H1 (cell line): Measurements from ENCODE around the gene SNX32. TPM values are rescaled to one million over a fixed set of nuclear protein-coding genes. Genes with fewer than 3 reads are reported as not detected.

Source experiments
- CTCF ChIA-PET: fragments of 300-600 bp; sonication (Branson Sonifier 250); formaldehyde crosslinking; loops from one replicate; lab custom pipeline; 2021; ENCODE audit not compliant: partially characterized antibody; lab: Charles Lee
- POLR2A ChIA-PET: fragments of 300-600 bp; sonication (Branson Sonifier 250); formaldehyde crosslinking; loops from one replicate; lab custom pipeline; 2021; ENCODE audit warnings: inconsistent platforms; ENCODE audit not compliant: partially characterized antibody; lab: Charles Lee
- DNase-seq, 2 experiments: peaks; one replicate each; pipeline versions ENCODE4 v3.0.0 to v3.0.0-alpha.2; 2010 to 2022; ENCODE audit warnings: low spot score in 2 of 2, low read depth in 1 of 2, mixed read lengths in 1 of 2
- FAIRE-seq: peaks from 2 replicates; lab custom pipeline; 2011; peaks lifted over from hg19 to GRCh38; lab: Jason Lieb, UNC
- H2AFZ ChIP-seq: 2 replicates; pipeline ENCODE4 v1.8.1; 2012; ENCODE audit warnings: low read length, inconsistent platforms
- H2AK5ac ChIP-seq: 2 replicates; pipeline ENCODE4 v1.6.1; 2013; ENCODE audit warnings: low read depth, low read length
- H2BK120ac ChIP-seq: replicated peaks from 2 replicates; pipeline ENCODE3; 2013; ENCODE audit warnings: low read depth, low read length, inconsistent platforms
- H2BK12ac ChIP-seq: 2 replicates; pipeline ENCODE4 v1.6.1; 2013; ENCODE audit warnings: low read depth, low read length
- H2BK15ac ChIP-seq: 2 replicates; pipeline ENCODE4 v1.6.1; 2013; ENCODE audit warnings: low read length
- H2BK20ac ChIP-seq: 2 replicates; pipeline ENCODE4 v1.6.1; 2013; ENCODE audit warnings: low read length
- H2BK5ac ChIP-seq: 2 replicates; pipeline ENCODE4 v1.6.1; 2013; ENCODE audit warnings: low read depth, low read length
- H3K14ac ChIP-seq: 2 replicates; pipeline ENCODE4 v1.6.1; 2013; ENCODE audit warnings: inconsistent platforms; ENCODE audit not compliant: insufficient read length
- H3K18ac ChIP-seq: 2 replicates; pipeline ENCODE4 v1.6.1; 2013; ENCODE audit warnings: low read length; ENCODE audit errors: extremely low read depth
- H3K23ac ChIP-seq: 2 replicates; pipeline ENCODE4 v1.6.1; 2013; ENCODE audit warnings: inconsistent platforms; ENCODE audit not compliant: insufficient read length
- H3K23me2 ChIP-seq: 2 replicates; pipeline ENCODE4 v1.6.1; 2013; ENCODE audit warnings: low read depth, low read length
- H3K27ac ChIP-seq: 2 replicates; pipeline ENCODE4 v1.6.1; 2011; ENCODE audit warnings: low read depth, low read length, inconsistent platforms
- H3K27me3 ChIP-seq, 4 experiments: replicated peaks in 1 of 4; 1 replicate in 1 of 4; 2 replicates in 3 of 4; pipeline versions ENCODE4 v1.6.1 to v1.8.1; 2011 to 2013; ENCODE audit warnings: low read length in 3 of 4, mild to moderate bottlenecking in 3 of 4, inconsistent platforms in 2 of 4, mixed read lengths in 2 of 4, moderate library complexity in 1 of 4; ENCODE audit not compliant: control insufficient read depth in 3 of 4, insufficient read depth in 3 of 4; ENCODE audit errors: extremely low read depth in 1 of 4
- H3K36me3 ChIP-seq, 4 experiments: 2 replicates each; pipeline versions ENCODE4 v1.6.1 to v1.8.1; 2011 to 2013; ENCODE audit warnings: mild to moderate bottlenecking in 4 of 4, low read length in 3 of 4, moderate library complexity in 2 of 4, control low read depth in 1 of 4, inconsistent platforms in 1 of 4; ENCODE audit not compliant: insufficient read depth in 4 of 4, control insufficient read depth in 2 of 4
- H3K4ac ChIP-seq: replicated peaks from 2 replicates; pipeline ENCODE3; 2013; ENCODE audit warnings: low read length, low read depth, mixed read lengths, inconsistent platforms; ENCODE audit not compliant: insufficient read length
- H3K4me1 ChIP-seq, 4 experiments: replicated peaks in 1 of 4; 1 replicate in 1 of 4; 2 replicates in 3 of 4; pipeline versions ENCODE4 v1.6.1 to v1.8.1; 2011 to 2013; ENCODE audit warnings: low read length in 3 of 4, inconsistent platforms in 2 of 4, mixed read lengths in 1 of 4; ENCODE audit not compliant: insufficient read depth in 4 of 4, control insufficient read depth in 3 of 4
- H3K4me2 ChIP-seq, 2 experiments: 2 replicates each; pipeline versions ENCODE4 v1.6.1 to v1.8.1; 2011 to 2013; ENCODE audit warnings: low read depth in 2 of 2, low read length in 2 of 2, control low read depth in 1 of 2, inconsistent platforms in 1 of 2, mild to moderate bottlenecking in 1 of 2; ENCODE audit not compliant: insufficient read depth in 1 of 2
- H3K4me3 ChIP-seq, 4 experiments: fragments of 200-600, 300-600 bp in 1 of 4; sonication (generic), shearing (Covaris generic), sonication (Bioruptor Twin) in 1 of 4; 2 replicates each; pipeline versions ENCODE4 v1.5.1 to v1.8.1; 2011 to 2016; ENCODE audit warnings: low read length in 4 of 4, low read depth in 3 of 4, control low read depth in 2 of 4, inconsistent platforms in 2 of 4, mild to moderate bottlenecking in 2 of 4, mixed read lengths in 1 of 4, moderate library complexity in 1 of 4; ENCODE audit not compliant: insufficient read depth in 2 of 4; ENCODE audit errors: extremely low read depth in 1 of 4
- H3K56ac ChIP-seq: replicated peaks from 2 replicates; pipeline ENCODE3; 2013; ENCODE audit warnings: low read depth, mild to moderate bottlenecking, mixed read lengths, low read length, inconsistent platforms; ENCODE audit not compliant: insufficient read length
- H3K79me1 ChIP-seq: 2 replicates; pipeline ENCODE4 v1.6.1; 2013; ENCODE audit warnings: low read depth, low read length, control low read depth
- H3K79me2 ChIP-seq, 2 experiments: 2 replicates each; pipeline versions ENCODE4 v1.6.1 to v1.8.1; 2012 to 2013; ENCODE audit warnings: low read length in 2 of 2, mild to moderate bottlenecking in 2 of 2, inconsistent platforms in 1 of 2; ENCODE audit not compliant: insufficient read depth in 2 of 2, control insufficient read depth in 1 of 2
- H3K9ac ChIP-seq, 4 experiments: replicated peaks in 1 of 4; 1 replicate in 1 of 4; 2 replicates in 3 of 4; pipeline versions ENCODE4 v1.6.1 to v1.8.1; 2011 to 2013; ENCODE audit warnings: low read depth in 3 of 4, low read length in 3 of 4, control low read depth in 2 of 4, mild to moderate bottlenecking in 2 of 4, moderate library complexity in 2 of 4, inconsistent platforms in 1 of 4; ENCODE audit errors: extremely low read depth in 1 of 4
- H3K9me3 ChIP-seq, 2 experiments: 2 replicates each; pipeline versions ENCODE4 v1.6.1 to v1.8.1; 2012 to 2013; ENCODE audit warnings: mild to moderate bottlenecking in 2 of 2, moderate library complexity in 2 of 2, control low read depth in 1 of 2, inconsistent platforms in 1 of 2, low read depth in 1 of 2, low read length in 1 of 2, mixed read lengths in 1 of 2; ENCODE audit not compliant: insufficient read depth in 2 of 2
- H4K20me1 ChIP-seq, 2 experiments: replicated peaks in 1 of 2; 2 replicates each; pipeline versions ENCODE3 to v1.8.1; 2011 to 2013; ENCODE audit warnings: inconsistent platforms in 2 of 2, low read length in 2 of 2, mild to moderate bottlenecking in 1 of 2; ENCODE audit not compliant: insufficient read depth in 2 of 2, control insufficient read depth in 1 of 2
- H4K5ac ChIP-seq: 2 replicates; pipeline ENCODE4 v1.6.1; 2013; ENCODE audit warnings: low read length, low read depth, mixed read lengths, inconsistent platforms; ENCODE audit not compliant: insufficient read length
- H4K8ac ChIP-seq: 2 replicates; pipeline ENCODE4 v1.8.0; 2013; ENCODE audit warnings: mild to moderate bottlenecking, moderate library complexity, low read length, inconsistent platforms; ENCODE audit not compliant: insufficient read depth; ENCODE audit errors: extremely low read depth
- H4K91ac ChIP-seq: replicated peaks from 2 replicates; pipeline ENCODE3; 2013; ENCODE audit warnings: low read length, mixed read lengths, inconsistent platforms; ENCODE audit not compliant: insufficient read length
- EGR1 ChIP-seq: IDR thresholded peaks from 2 replicates; pipeline ENCODE4 v1.6.1; 2011; ENCODE audit warnings: low read depth, low read length, borderline replicate concordance
- RXRA ChIP-seq: IDR thresholded peaks from 2 replicates; pipeline ENCODE4 v1.6.1; 2011; ENCODE audit warnings: low read depth, mild to moderate bottlenecking, low read length, moderate library complexity; ENCODE audit not compliant: insufficient read depth
- SIRT6 ChIP-seq: IDR thresholded peaks from one replicate; pipeline ENCODE4 v1.7.1; 2012; ENCODE audit warnings: low read length, inconsistent platforms
- WGBS, 2 experiments: shearing (Covaris generic) in 1 of 2; methylation state at CpG; one replicate each; pipeline versions ENCODE4 v1.1.6 to v1.1.7; 2013 to 2015; ENCODE audit warnings: low lambda C conversion rate in 2 of 2, mixed read lengths in 2 of 2, inconsistent platforms in 1 of 2, low coverage in 1 of 2, missing lambda C conversion rate in 1 of 2; ENCODE audit not compliant: insufficient replicate concordance in 2 of 2, insufficient coverage in 1 of 2, insufficient read length in 1 of 2; ENCODE audit errors: extremely low coverage in 1 of 2, missing lambda C conversion rate in 1 of 2; 5-methylcytosine and 5-hydroxymethylcytosine counted together
- polyA plus RNA-seq, 7 experiments: library from polyadenylated mRNA; depleted of rRNA in 3 of 7; stranded (reverse) in 5 of 7; unstranded in 2 of 7; fragments of >200 nt in 5 of 7; fragments of 200-250 nt in 2 of 7; gene quantifications; 1 replicate in 5 of 7; 2 replicates in 1 of 7; 4 replicates in 1 of 7; pipeline versions ENCODE4 v1.2.1 to v1.2.3, GENCODE V29; 2011 to 2013; ENCODE audit warnings: missing spikeins in 2 of 7, mixed read lengths in 2 of 7
- total RNA-seq: library from RNA; stranded (reverse); fragmentation: NEBNext Ultra II Directional; extraction: Animal tissue kit (Norgen Biotek cat#: 25700); gene quantifications from 2 replicates; pipeline ENCODE4 v1.2.1, GENCODE V29; 2021

The SNX32 gene
- total and polyA plus RNA-seq, 2 of the 8 experiments (the other 6 are each of a cell fraction or from before 2014, with no cell fraction given) = 0.76 to 2.2 TPM

GRCh38 chr11:65849771-65850216 lies 16.0 kb downstream of the SNX32 start:
- 84% methylated on average over 13 of the region's 16 CpGs; no CpG with 5 or more reads in 1 of the 2 experiments for WGBS, 2 experiments
- Histone ChIP-seq H3K23ac (no peak overlapping the region), H3K79me2 (peaks cover 0 to 10% of the 10 kb centered on the region in 2 experiments; a peak in 2 of 4 replicates), H2BK120ac (no peak overlapping the region), H3K56ac (no peak overlapping the region), H3K18ac (no peak overlapping the region), H3K4me1 (peaks cover 0 to 4% (median under 1%) of the 10 kb centered on the region in 4 experiments; a peak in 5 of 7 replicates), H3K9me3 (peaks cover 7 to 10% of the 10 kb centered on the region in 2 experiments; a peak in 2 of 4 replicates), H3K9ac (no peak overlapping the region), H4K5ac (no peak overlapping the region), H3K23me2 (no peaks in the 10 kb centered on the region), H2BK20ac (no peak overlapping the region), H2AK5ac (no peak overlapping the region), H3K4me3 (no peak overlapping the region), H4K91ac (no peak overlapping the region), H2AFZ (no peak overlapping the region), H4K8ac (no peak overlapping the region), H3K27ac (no peak overlapping the region), H2BK5ac (peak overlapping the region; percentile 77; the same call in 1 of the 2 replicates), H2BK15ac (no peak overlapping the region), H3K14ac (no peak overlapping the region), H4K20me1 (peaks cover 12 to 14% of the 10 kb centered on the region in 2 experiments), H3K4ac (no peak overlapping the region), H3K79me1 (peaks cover 7% of the 10 kb centered on the region), H2BK12ac (no peak overlapping the region), H3K27me3 (no peaks in the 10 kb centered on the region; a peak in 1 of 7 replicates), H3K36me3 (peaks cover 6 to 20% (median 16%) of the 10 kb centered on the region in 4 experiments), H3K4me2 (no peak overlapping the region)
- no peak for FAIRE-seq
- DNase-seq = no peak
- ChIA-PET POLR2A (interaction anchor here (1.0 to 38.3 kb wide), 10 partner anchors 11 to 186 kb away, joined by 3 to 1071 read pairs (median 6); partner anchors contain the start of genes CCDC85B, CFL1, CTSW and EFEMP2), CTCF (interaction anchor here (0.8 to 15.2 kb wide), 16 partner anchors 8 to 186 kb away, joined by 3 to 283 read pairs (median 14); partner anchors contain the start of genes AP5B1, CCDC85B, CFL1 and CTSW)
- TF ChIP-seq RXRA = no peak
- no peak for TF ChIP-seq SIRT6
- TF ChIP-seq EGR1 = no peak
